ENCODE data around the gene SRRM2.

The SRRM2 gene

GRCh38 chr16:2752035-2752849 is at the start of gene SRRM2:
TSS of gene SRRM2 (plus strand) at chr16:2752638. CDS start at chr16:2756365, 3,727 bp downstream.
- TF ChIP-seq CTCF (conservative IDR thresholded peaks at IDR 0.05): no peak
- peak within 1 kb of the TSS; percentile 96 for H3K27ac ChIP-seq

- H3K27ac ChIP-seq: no peak overlapping the region
- TF ChIP-seq CTCF (conservative IDR thresholded peaks at IDR 0.05): no peak
Measured at GRCh38 chr16:2702871-2703745, 49.3 kb upstream of the SRRM2 start.

- no peak for TF ChIP-seq CTCF (conservative IDR thresholded peaks at IDR 0.05)
- no peak overlapping the region for H3K27ac ChIP-seq
Measured at GRCh38 chr16:2704166-2704982, 48.1 kb upstream of the SRRM2 start.

- no peak overlapping the region for H3K27ac ChIP-seq
- TF ChIP-seq CTCF (conservative IDR thresholded peaks at IDR 0.05): no peak
Measured at GRCh38 chr16:2704983-2705275, 47.5 kb upstream of the SRRM2 start.

- H3K27ac ChIP-seq: no peak overlapping the region
- no peak for TF ChIP-seq CTCF (conservative IDR thresholded peaks at IDR 0.05)
Measured at GRCh38 chr16:2705351-2705750, 47.1 kb upstream of the SRRM2 start.

GRCh38 chr16:2706085-2706484 is 46.4 kb upstream of the SRRM2 start:
- no peak overlapping the region for H3K27ac ChIP-seq
- no peak for TF ChIP-seq CTCF (conservative IDR thresholded peaks at IDR 0.05)

Data from VCaP (cell line).